GM12892 (cell line): ENCODE results near the gene DLGAP1.

Experiments
- POLR2AphosphoS5 ChIP-seq: IDR thresholded peaks from 2 replicates; pipeline ENCODE4 v1.6.1; 2011; ENCODE audit warnings: low read depth, low read length, control low read depth
- TAF1 ChIP-seq: IDR thresholded peaks from 2 replicates; pipeline ENCODE4 v1.6.1; 2011; ENCODE audit warnings: low read depth, mild to moderate bottlenecking, control low read depth, low read length, borderline replicate concordance

GRCh38 chr18:4207383-4207985 is 247.6 kb downstream of the DLGAP1 start:
- no peak for TF ChIP-seq POLR2AphosphoS5
- no peak for TF ChIP-seq TAF1
